Panc1 (cell line): ENCODE data around the gene CYFIP2. TPM values are rescaled to one million over a fixed set of nuclear protein-coding genes. Genes with fewer than 3 reads are reported as not detected.

Experiments used
- ATAC-seq: fragments of 200-7000 bp; cut with Tn5 transposase; 2 replicates; pipeline ENCODE4 v1.9.1; 2020; ENCODE audit warnings: mild to moderate bottlenecking, moderate library complexity
- BruUV-seq: library from RNA; stranded (reverse); fragments of 400-500 nt; replicated peaks from 2 replicates; lab custom pipeline; 2021; lab: Mats Ljungman, UMichigan
- CTCF ChIA-PET: fragments of 300-600 bp; sonication (Branson Sonifier 250); formaldehyde crosslinking; loops from one replicate; lab custom pipeline; 2022; ENCODE audit warnings: antibody characterized with exemption; lab: Charles Lee
- POLR2A ChIA-PET: fragments of 300-600 bp; sonication (Branson Sonifier 250); formaldehyde crosslinking; loops from one replicate; lab custom pipeline; 2022; ENCODE audit warnings: antibody characterized with exemption; lab: Charles Lee
- DNase-seq: peaks from one replicate; pipeline ENCODE4 v3.0.0-alpha.2; 2010; ENCODE audit warnings: low read depth, low spot score
- H3K27ac ChIP-seq: 2 replicates; pipeline ENCODE4 v1.5.1; 2011; ENCODE audit warnings: mild to moderate bottlenecking, low read length, inconsistent platforms
- H3K27me3 ChIP-seq: fragments of 200-500 bp; sonication (Bioruptor generic); 2 replicates; pipeline ENCODE4 v1.6.0; 2014; ENCODE audit warnings: low read length, inconsistent platforms; ENCODE audit not compliant: control insufficient read depth, insufficient read depth
- H3K36me3 ChIP-seq: fragments of 200-500 bp; sonication (Bioruptor generic); 2 replicates; pipeline ENCODE4 v1.5.1; 2014; ENCODE audit warnings: inconsistent platforms, mild to moderate bottlenecking, low read length, moderate library complexity; ENCODE audit not compliant: control insufficient read depth, insufficient read depth
- H3K4me1 ChIP-seq: 2 replicates; pipeline ENCODE4 v1.5.1; 2011; ENCODE audit warnings: inconsistent platforms, mild to moderate bottlenecking, low read length, moderate library complexity; ENCODE audit not compliant: control insufficient read depth, insufficient read depth
- H3K4me3 ChIP-seq, 2 experiments: 2 replicates each; pipeline ENCODE4 v1.5.1; 2011 to 2012; ENCODE audit warnings: low read depth in 2 of 2, low read length in 2 of 2, mild to moderate bottlenecking in 2 of 2, inconsistent platforms in 1 of 2, moderate library complexity in 1 of 2
- H3K9me3 ChIP-seq: fragments of 200-500 bp; sonication (Bioruptor generic); 2 replicates; pipeline ENCODE4 v1.5.1; 2014; ENCODE audit warnings: low read depth, mild to moderate bottlenecking, inconsistent platforms, low read length, moderate library complexity; ENCODE audit not compliant: control insufficient read depth, insufficient read depth
- POLR2AphosphoS5 ChIP-seq: IDR thresholded peaks from 2 replicates; pipeline ENCODE4 v1.6.1; 2012; ENCODE audit warnings: mild to moderate bottlenecking, low read depth, low read length, moderate library complexity
- SIN3A ChIP-seq: IDR thresholded peaks from 2 replicates; pipeline ENCODE4 v1.6.1; 2012; ENCODE audit warnings: low read depth, mild to moderate bottlenecking, low read length, moderate library complexity, borderline replicate concordance; ENCODE audit not compliant: insufficient read depth
- TCF7L2 ChIP-seq: IDR thresholded peaks from 2 replicates; pipeline ENCODE4 v1.6.1; 2011; ENCODE audit warnings: mild to moderate bottlenecking, low read depth, low read length, inconsistent platforms
- in situ Hi-C: cut with HindIII; loops from 2 replicates; pipeline ENCODE4 v1.10.0; 2016; ENCODE audit warnings: low sequenced_read_pairs, low pct_unique_long_range_greater_than_20kb
- intact Hi-C: fragments of 100-400 bp; cut with micrococcal nuclease; formaldehyde crosslinking; loops from one replicate; pipeline ENCODE4 v1.10.0; 2022; ENCODE audit not compliant: unreplicated experiment
- total RNA-seq: library from RNA; stranded (reverse); gene quantifications from one replicate; pipeline ENCODE4 v1.2.1, GENCODE V29; 2021; ENCODE audit not compliant: unreplicated experiment
- TF ChIP-seq, protein P1 (sequence below): fragments of 450-650 bp; IDR thresholded peaks from 2 replicates; pipeline ENCODE4 v1.5.1; 2017; ENCODE audit warnings: mild to moderate bottlenecking
- TF ChIP-seq, protein P2 (sequence below), 2 experiments: IDR thresholded peaks; 2 replicates each; pipeline ENCODE4 v1.6.1; 2011 to 2012; ENCODE audit warnings: low read depth in 2 of 2, control low read depth in 1 of 2, low read length in 1 of 2, mild to moderate bottlenecking in 1 of 2, moderate library complexity in 1 of 2; ENCODE audit not compliant: insufficient read depth in 1 of 2

CYFIP2 gene
- total RNA-seq, 1 experiment from 2014 or later = 0.80 TPM

- no peak for DNase-seq
- Histone ChIP-seq H3K9me3 (no peaks in the 10 kb centered on the region), H3K36me3 (no peaks in the 10 kb centered on the region), H3K4me3 (no peak overlapping the region), H3K4me1 (no peaks in the 10 kb centered on the region), H3K27me3 (no peaks in the 10 kb centered on the region; the same call in 1 of the 2 replicates), H3K27ac (no peak overlapping the region)
- no TSS peak for BruUV-seq
- ChIA-PET POLR2A (interaction anchor here (0.7 kb wide), 1 partner anchor 36 kb away, joined by 4 read pairs; no protein-coding TSS in a partner anchor), CTCF (no interaction called here)
- ATAC-seq = no peak
- in situ Hi-C loops = no loop called here
- TF ChIP-seq SIN3A = no peak
- TF ChIP-seq, protein P1, sequence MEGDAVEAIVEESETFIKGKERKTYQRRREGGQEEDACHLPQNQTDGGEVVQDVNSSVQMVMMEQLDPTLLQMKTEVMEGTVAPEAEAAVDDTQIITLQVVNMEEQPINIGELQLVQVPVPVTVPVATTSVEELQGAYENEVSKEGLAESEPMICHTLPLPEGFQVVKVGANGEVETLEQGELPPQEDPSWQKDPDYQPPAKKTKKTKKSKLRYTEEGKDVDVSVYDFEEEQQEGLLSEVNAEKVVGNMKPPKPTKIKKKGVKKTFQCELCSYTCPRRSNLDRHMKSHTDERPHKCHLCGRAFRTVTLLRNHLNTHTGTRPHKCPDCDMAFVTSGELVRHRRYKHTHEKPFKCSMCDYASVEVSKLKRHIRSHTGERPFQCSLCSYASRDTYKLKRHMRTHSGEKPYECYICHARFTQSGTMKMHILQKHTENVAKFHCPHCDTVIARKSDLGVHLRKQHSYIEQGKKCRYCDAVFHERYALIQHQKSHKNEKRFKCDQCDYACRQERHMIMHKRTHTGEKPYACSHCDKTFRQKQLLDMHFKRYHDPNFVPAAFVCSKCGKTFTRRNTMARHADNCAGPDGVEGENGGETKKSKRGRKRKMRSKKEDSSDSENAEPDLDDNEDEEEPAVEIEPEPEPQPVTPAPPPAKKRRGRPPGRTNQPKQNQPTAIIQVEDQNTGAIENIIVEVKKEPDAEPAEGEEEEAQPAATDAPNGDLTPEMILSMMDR = no peak
- TF ChIP-seq, protein P2, sequence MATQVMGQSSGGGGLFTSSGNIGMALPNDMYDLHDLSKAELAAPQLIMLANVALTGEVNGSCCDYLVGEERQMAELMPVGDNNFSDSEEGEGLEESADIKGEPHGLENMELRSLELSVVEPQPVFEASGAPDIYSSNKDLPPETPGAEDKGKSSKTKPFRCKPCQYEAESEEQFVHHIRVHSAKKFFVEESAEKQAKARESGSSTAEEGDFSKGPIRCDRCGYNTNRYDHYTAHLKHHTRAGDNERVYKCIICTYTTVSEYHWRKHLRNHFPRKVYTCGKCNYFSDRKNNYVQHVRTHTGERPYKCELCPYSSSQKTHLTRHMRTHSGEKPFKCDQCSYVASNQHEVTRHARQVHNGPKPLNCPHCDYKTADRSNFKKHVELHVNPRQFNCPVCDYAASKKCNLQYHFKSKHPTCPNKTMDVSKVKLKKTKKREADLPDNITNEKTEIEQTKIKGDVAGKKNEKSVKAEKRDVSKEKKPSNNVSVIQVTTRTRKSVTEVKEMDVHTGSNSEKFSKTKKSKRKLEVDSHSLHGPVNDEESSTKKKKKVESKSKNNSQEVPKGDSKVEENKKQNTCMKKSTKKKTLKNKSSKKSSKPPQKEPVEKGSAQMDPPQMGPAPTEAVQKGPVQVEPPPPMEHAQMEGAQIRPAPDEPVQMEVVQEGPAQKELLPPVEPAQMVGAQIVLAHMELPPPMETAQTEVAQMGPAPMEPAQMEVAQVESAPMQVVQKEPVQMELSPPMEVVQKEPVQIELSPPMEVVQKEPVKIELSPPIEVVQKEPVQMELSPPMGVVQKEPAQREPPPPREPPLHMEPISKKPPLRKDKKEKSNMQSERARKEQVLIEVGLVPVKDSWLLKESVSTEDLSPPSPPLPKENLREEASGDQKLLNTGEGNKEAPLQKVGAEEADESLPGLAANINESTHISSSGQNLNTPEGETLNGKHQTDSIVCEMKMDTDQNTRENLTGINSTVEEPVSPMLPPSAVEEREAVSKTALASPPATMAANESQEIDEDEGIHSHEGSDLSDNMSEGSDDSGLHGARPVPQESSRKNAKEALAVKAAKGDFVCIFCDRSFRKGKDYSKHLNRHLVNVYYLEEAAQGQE (IDR thresholded peaks at IDR 0.05; ENCODE audit: insufficient read depth in 1 of 2, low read depth in 2 of 2, low read length in 1 of 2) = no peak
- no peak for TF ChIP-seq POLR2AphosphoS5
- no peak for TF ChIP-seq TCF7L2
- intact Hi-C loops = no loop called here
These were observed 85.8 kb downstream of the CYFIP2 start for GRCh38 chr5:157351802-157352092.

GRCh38 chr5:157352756-157353340 is 86.9 kb downstream of the CYFIP2 start:
- Histone ChIP-seq H3K36me3 (no peaks in the 10 kb centered on the region), H3K27ac (no peak overlapping the region), H3K4me3 (no peak overlapping the region), H3K4me1 (no peaks in the 10 kb centered on the region), H3K27me3 (no peaks in the 10 kb centered on the region; the same call in 1 of the 2 replicates), H3K9me3 (no peaks in the 10 kb centered on the region)
- TF ChIP-seq TCF7L2 (no peak), POLR2AphosphoS5 (no peak), SIN3A (no peak)
- TF ChIP-seq, protein P1 = no peak
- TF ChIP-seq, protein P2 (IDR thresholded peaks at IDR 0.05; ENCODE audit: insufficient read depth in 1 of 2, low read depth in 2 of 2, low read length in 1 of 2) = no peak
- in situ Hi-C loops = no loop called here
- POLR2A ChIA-PET = interaction anchor here (0.6 kb wide), 1 partner anchor 378 kb away, joined by 5 read pairs; no protein-coding TSS in a partner anchor
- ATAC-seq (no peak), DNase-seq (no peak)
- no TSS peak for BruUV-seq
- intact Hi-C loops = no loop called here
- CTCF ChIA-PET = interaction anchor here (0.5 kb wide), 1 partner anchor 103 kb away, joined by 4 read pairs; no protein-coding TSS in a partner anchor
